ENCODE measurements around the gene METTL8.

METTL8 gene

DNA sequence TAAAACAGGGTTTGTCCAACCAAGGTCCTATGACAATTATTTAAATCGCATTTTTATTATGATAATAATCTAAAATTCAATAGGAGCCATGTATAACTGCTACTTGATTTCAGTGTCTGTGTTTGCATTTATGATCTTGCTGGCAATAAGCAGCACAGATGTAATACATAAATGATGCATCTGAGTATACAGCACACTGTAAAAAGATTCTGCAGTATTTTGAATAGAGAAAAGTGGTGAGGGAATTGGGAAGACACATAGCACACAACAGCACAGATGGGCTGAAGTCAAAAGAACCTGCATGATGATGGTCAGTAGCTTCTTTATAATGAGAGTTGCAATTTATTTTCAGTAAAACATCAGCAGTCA, 26.1 kb downstream of the METTL8 start:
- no peak for DNase-seq (ENCODE audit: low read depth)
- no peak overlapping the region for H3K4me3 ChIP-seq (ENCODE audit: low read length)
- TF ChIP-seq, protein P1, sequence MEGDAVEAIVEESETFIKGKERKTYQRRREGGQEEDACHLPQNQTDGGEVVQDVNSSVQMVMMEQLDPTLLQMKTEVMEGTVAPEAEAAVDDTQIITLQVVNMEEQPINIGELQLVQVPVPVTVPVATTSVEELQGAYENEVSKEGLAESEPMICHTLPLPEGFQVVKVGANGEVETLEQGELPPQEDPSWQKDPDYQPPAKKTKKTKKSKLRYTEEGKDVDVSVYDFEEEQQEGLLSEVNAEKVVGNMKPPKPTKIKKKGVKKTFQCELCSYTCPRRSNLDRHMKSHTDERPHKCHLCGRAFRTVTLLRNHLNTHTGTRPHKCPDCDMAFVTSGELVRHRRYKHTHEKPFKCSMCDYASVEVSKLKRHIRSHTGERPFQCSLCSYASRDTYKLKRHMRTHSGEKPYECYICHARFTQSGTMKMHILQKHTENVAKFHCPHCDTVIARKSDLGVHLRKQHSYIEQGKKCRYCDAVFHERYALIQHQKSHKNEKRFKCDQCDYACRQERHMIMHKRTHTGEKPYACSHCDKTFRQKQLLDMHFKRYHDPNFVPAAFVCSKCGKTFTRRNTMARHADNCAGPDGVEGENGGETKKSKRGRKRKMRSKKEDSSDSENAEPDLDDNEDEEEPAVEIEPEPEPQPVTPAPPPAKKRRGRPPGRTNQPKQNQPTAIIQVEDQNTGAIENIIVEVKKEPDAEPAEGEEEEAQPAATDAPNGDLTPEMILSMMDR (IDR thresholded peaks at IDR 0.05; ENCODE audit: insufficient read depth, low read depth, low read length, missing control alignments), result no peak

DNA sequence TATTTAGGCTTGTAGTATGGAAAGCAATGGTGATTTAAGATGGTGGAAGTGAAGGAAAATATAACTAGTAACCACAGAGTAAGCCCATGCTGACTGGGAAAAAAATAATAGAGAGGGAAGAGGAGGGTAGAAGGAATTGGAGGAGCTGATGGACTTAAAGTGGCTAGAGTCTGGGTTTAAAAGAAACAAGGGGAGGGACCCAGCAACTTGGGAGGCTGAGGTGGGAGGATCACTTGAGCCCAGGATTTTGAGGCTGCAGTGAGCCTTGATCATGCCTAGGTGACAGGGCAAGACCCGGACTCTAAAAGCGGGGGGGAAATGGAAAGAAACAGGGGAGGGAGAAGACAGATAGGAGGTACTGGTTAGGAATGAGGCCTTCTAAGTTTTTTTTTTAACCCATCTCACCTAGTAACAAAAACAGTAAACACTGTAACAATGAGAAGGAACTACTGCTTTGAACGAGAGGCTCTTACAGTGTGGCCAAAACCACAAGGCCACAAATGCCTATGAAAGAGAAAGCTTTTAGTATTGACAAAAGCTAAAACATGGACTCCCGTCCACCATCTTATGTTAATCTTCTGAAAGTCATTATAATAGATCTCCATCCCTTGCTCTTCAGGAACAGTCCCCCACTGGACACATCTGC, 26.6 kb downstream of the METTL8 start:
- DNase-seq (ENCODE audit: low read depth), result no peak
- TF ChIP-seq, protein P1 (IDR thresholded peaks at IDR 0.05; ENCODE audit: insufficient read depth, low read depth, low read length, missing control alignments), result no peak
- H3K4me3 ChIP-seq (ENCODE audit: low read length), result no peak overlapping the region

DNA sequence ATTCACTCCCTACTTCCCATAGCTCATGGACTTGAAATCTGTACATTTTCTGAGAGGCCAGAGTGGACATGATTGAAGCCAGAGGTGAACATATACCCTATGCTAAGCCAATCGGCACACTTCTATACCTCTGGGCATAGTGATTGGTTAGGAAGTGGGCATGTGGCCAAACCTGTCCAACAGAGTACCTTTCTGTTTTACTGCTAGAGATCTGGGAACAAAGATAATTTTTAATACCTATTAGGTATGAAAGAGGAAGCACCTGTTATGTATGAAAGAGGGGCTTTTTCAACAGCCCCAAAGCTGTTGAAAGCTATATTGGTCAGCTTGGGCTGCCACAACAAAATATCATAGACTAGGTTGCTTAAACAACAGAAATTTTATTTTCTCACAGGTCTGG, 27.7 kb downstream of the METTL8 start:
- DNase-seq (ENCODE audit: low read depth), result no peak
- TF ChIP-seq, protein P1 (IDR thresholded peaks at IDR 0.05; ENCODE audit: insufficient read depth, low read depth, low read length, missing control alignments), result no peak
- H3K4me3 ChIP-seq (ENCODE audit: low read length), result no peak overlapping the region

DNA sequence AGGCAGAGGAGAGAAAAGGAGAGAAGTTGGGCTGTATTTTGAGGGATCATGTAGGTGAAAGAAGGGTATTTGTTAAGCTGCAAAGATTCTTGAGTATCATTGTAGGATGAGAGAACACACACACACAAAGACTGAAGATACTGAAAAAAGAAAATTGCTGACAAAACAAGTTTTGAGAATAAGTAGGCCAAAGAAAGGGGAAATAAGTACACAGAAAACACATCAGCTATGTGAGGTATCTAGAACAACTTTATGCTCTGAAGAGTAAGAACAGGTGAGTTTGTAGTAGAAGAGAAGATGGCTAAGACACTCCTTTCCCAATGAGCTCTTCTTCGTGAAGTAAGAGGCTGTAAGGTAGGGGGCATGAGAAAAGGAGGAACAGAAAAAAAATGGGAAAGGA, 28.2 kb downstream of the METTL8 start:
- no peak for DNase-seq (ENCODE audit: low read depth)
- no peak overlapping the region for H3K4me3 ChIP-seq (ENCODE audit: low read length)
- TF ChIP-seq, protein P1 (IDR thresholded peaks at IDR 0.05; ENCODE audit: insufficient read depth, low read depth, low read length, missing control alignments), result no peak

DNA sequence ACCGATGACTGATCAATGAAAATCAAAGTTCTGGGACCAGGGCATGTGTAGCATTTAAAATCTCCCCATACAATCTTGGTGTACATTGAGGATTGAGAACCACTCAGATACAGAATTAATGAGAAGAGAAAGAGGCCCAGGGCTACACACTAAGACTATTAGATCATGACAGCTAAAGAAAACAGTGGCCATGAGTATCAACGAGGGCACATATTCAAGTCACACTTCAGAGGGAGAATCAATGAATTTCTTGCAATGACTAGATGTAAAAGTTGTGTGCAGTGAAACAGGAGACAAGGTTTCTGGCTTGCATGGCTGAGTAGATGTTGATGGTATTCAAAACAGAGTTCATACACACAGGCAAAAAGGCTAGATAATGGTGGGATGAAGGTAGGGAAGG, 29.1 kb downstream of the METTL8 start:
- TF ChIP-seq, protein P1 (IDR thresholded peaks at IDR 0.05; ENCODE audit: insufficient read depth, low read depth, low read length, missing control alignments), result no peak
- H3K4me3 ChIP-seq (ENCODE audit: low read length), result no peak overlapping the region
- peak; percentile 16 for DNase-seq (ENCODE audit: low read depth)

DNA sequence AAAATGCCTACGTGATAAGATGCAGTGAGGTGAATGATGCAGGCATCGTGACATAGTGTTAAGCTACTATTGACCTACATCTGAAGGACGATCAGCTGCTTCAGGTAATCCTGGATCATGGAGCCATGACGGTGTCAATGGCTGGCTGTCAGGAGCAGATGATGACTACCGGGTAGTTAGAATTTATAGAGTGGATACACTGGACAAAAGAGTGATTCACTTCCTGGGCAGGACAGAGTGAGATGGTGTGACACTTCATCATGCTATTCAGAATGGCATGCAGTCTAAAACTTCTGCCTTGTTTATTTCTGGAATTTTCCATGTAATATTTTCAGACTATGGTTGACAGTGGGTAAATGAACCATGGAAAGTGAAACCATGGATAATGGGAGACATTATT, 29.5 kb downstream of the METTL8 start:
- DNase-seq (ENCODE audit: low read depth), result peak; percentile 92
- H3K4me3 ChIP-seq (ENCODE audit: low read length), result no peak overlapping the region
- TF ChIP-seq, protein P1 (IDR thresholded peaks at IDR 0.05; ENCODE audit: insufficient read depth, low read depth, low read length, missing control alignments), result no peak

DNA sequence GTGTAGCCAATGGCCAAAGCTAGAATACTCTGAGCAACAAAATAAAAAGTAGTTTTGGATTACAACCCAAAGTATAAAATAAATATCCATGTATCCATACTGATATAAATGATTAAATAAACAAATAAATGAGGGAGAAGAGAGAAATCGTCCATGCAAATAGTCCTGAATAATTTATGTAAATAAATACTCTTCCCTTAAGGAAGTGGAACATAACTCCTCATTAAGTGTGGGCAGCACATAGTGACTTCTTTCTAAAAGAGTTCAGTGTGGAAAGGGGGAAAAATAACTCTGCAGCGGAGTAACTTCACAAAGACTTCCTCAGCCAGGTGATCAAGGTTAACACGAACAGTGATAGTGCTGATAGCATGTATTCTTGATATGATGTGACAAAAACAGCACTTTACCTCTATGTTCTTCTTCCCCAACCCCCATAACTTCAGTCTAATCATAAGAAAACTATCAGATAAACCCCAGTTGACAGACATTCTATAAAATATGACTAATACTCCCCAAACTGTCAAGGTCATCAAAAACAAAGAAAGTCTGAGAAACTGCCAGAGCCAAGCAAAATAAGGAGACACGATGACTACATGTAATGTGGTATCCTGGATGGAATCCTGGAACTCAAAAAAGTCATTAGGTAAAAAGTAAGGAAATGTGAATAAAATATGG, 30.7 kb downstream of the METTL8 start:
- TF ChIP-seq, protein P1 (IDR thresholded peaks at IDR 0.05; ENCODE audit: insufficient read depth, low read depth, low read length, missing control alignments), result no peak
- DNase-seq (ENCODE audit: low read depth), result peak; percentile 18
- no peak overlapping the region for H3K4me3 ChIP-seq (ENCODE audit: low read length)

Data from epithelial cell of esophagus (primary cell).